Measurements from ENCODE around the gene CD93.
A peak's percentile ranks its signal among the peaks of the same experiment; 100 is the strongest.

Gene CD93

DNA sequence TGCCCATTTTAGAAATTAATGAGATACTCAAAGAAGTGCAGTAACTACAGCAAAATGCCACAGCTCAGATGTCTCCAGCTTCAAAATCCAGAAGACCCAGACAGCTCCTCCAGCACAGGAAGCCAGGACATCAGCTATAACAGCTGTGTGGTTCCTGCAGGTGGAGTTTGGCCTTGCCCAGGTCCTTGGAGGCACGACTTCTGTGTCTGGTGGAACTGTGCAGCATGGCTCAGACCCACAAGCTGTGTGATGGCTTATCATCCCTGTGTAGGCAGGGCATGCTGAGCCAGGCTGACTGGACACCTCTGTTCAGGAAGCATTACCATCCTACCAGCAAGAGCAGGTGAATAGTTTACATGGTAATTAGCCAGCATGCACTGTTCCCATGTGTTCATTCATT is 26.5 kb upstream of the CD93 start:
- Histone ChIP-seq H3K79me1 (ENCODE audit: low read depth, low read length) (no peaks in the 10 kb centered on the region), H4K8ac (ENCODE audit: low read depth, low read length) (no peak overlapping the region), H3K27me3 (ENCODE audit: control insufficient read depth in 3 of 3, insufficient read depth in 3 of 3, low read depth in 1 of 3, low read length in 3 of 3) (no peaks in the 10 kb centered on the region), H3K4me1 (ENCODE audit: control insufficient read depth in 2 of 2, insufficient read depth in 1 of 2, low read depth in 1 of 2, low read length in 2 of 2) (peaks cover 0 to 3% of the 10 kb centered on the region in 2 donors), H3K27ac (replicated peaks; ENCODE audit: low read length) (no peak overlapping the region), H2BK120ac (ENCODE audit: low read depth, low read length) (no peak overlapping the region), H3K4me2 (ENCODE audit: insufficient read depth, low read length, poor library complexity, severe bottlenecking) (no peak overlapping the region), H3K36me3 (replicated peaks in 1 of 2; ENCODE audit: control insufficient read depth in 2 of 2, insufficient read depth in 2 of 2, low read length in 2 of 2) (no peaks in the 10 kb centered on the region), H3K9me3 (replicated peaks in 1 of 2; ENCODE audit: control insufficient read depth in 2 of 2, insufficient read depth in 1 of 2, low read depth in 1 of 2, low read length in 2 of 2) (no peaks in the 10 kb centered on the region), H2BK12ac (ENCODE audit: low read length) (no peak overlapping the region), H2AFZ (ENCODE audit: low read length) (no peak overlapping the region), H4K91ac (ENCODE audit: low read depth, low read length, poor library complexity) (no peak overlapping the region), H2AK5ac (ENCODE audit: low read depth, low read length) (no peak overlapping the region), H3K23ac (ENCODE audit: low read depth, low read length, poor library complexity) (no peak overlapping the region), H3K18ac (ENCODE audit: low read length) (no peak overlapping the region), H3K4me3 (ENCODE audit: low read length in 2 of 2) (no peak overlapping the region), H2BK5ac (ENCODE audit: low read length) (no peak overlapping the region), H3K14ac (ENCODE audit: low read length) (no peak overlapping the region), H3K4ac (ENCODE audit: low read length) (no peak overlapping the region), H3K9ac (ENCODE audit: low read depth, low read length, poor library complexity) (no peak overlapping the region), H2BK15ac (ENCODE audit: low read length) (no peak overlapping the region)
- no CpG with 5 or more reads among the region's 1 CpG for WGBS, 2 donors (ENCODE audit: extremely low coverage in 2 of 2, insufficient read length in 2 of 2, insufficient replicate concordance in 1 of 2)
- no peak for DNase-seq (ENCODE audit: low spot score)

DNA sequence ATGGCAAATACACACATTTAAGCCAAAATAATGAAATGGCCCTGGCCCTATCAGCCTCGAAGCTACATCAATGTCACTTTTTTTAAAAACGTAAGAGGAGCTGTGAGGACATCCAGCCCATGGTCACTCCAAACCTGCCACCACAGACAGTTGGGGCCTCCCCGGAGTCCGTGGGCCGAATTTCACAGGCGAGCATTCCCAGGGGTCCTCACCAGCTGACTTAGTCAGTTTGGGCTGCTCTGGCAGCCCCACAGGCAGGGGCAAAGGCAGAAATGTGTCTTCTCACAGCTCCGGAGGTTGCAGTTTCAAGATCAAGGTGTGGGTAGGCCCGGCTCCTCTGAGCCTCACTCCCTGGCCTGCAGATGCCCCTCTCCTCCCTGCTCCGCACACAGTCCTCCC is 25.8 kb upstream of the CD93 start:
- DNase-seq (ENCODE audit: low spot score), result no peak
- no peak overlapping the region for H4K8ac ChIP-seq (ENCODE audit: low read depth, low read length)
- H3K27me3 ChIP-seq (ENCODE audit: control insufficient read depth in 3 of 3, insufficient read depth in 3 of 3, low read depth in 1 of 3, low read length in 3 of 3), result no peaks in the 10 kb centered on the region
- no peak overlapping the region for H4K91ac ChIP-seq (ENCODE audit: low read depth, low read length, poor library complexity)
- no CpG with 5 or more reads among the region's 9 CpGs for WGBS, 2 donors (ENCODE audit: extremely low coverage in 2 of 2, insufficient read length in 2 of 2, insufficient replicate concordance in 1 of 2)
- no peak overlapping the region for H3K23ac ChIP-seq (ENCODE audit: low read depth, low read length, poor library complexity)
- H3K4me1 ChIP-seq (ENCODE audit: control insufficient read depth in 2 of 2, insufficient read depth in 1 of 2, low read depth in 1 of 2, low read length in 2 of 2), result peaks cover 0 to 3% of the 10 kb centered on the region in 2 donors
- no peak overlapping the region for H2BK120ac ChIP-seq (ENCODE audit: low read depth, low read length)
- H3K18ac ChIP-seq (ENCODE audit: low read length), result no peak overlapping the region
- H3K79me1 ChIP-seq (ENCODE audit: low read depth, low read length), result no peaks in the 10 kb centered on the region
- H3K27ac ChIP-seq (replicated peaks; ENCODE audit: low read length), result no peak overlapping the region
- H3K4me3 ChIP-seq (ENCODE audit: low read length in 2 of 2), result no peak overlapping the region
- H3K36me3 ChIP-seq (replicated peaks in 1 of 2; ENCODE audit: control insufficient read depth in 2 of 2, insufficient read depth in 2 of 2, low read length in 2 of 2), result no peaks in the 10 kb centered on the region
- H2AK5ac ChIP-seq (ENCODE audit: low read depth, low read length), result peak overlapping the region; percentile 83
- no peaks in the 10 kb centered on the region for H3K9me3 ChIP-seq (replicated peaks in 1 of 2; ENCODE audit: control insufficient read depth in 2 of 2, insufficient read depth in 1 of 2, low read depth in 1 of 2, low read length in 2 of 2)
- H2BK12ac ChIP-seq (ENCODE audit: low read length), result no peak overlapping the region
- no peak overlapping the region for H2AFZ ChIP-seq (ENCODE audit: low read length)
- no peak overlapping the region for H3K4me2 ChIP-seq (ENCODE audit: insufficient read depth, low read length, poor library complexity, severe bottlenecking)
- H3K14ac ChIP-seq (ENCODE audit: low read length), result no peak overlapping the region
- H2BK15ac ChIP-seq (ENCODE audit: low read length), result no peak overlapping the region
- no peak overlapping the region for H3K4ac ChIP-seq (ENCODE audit: low read length)
- peak overlapping the region; percentile 50 for H2BK5ac ChIP-seq (ENCODE audit: low read length)
- H3K9ac ChIP-seq (ENCODE audit: low read depth, low read length, poor library complexity), result no peak overlapping the region

DNA sequence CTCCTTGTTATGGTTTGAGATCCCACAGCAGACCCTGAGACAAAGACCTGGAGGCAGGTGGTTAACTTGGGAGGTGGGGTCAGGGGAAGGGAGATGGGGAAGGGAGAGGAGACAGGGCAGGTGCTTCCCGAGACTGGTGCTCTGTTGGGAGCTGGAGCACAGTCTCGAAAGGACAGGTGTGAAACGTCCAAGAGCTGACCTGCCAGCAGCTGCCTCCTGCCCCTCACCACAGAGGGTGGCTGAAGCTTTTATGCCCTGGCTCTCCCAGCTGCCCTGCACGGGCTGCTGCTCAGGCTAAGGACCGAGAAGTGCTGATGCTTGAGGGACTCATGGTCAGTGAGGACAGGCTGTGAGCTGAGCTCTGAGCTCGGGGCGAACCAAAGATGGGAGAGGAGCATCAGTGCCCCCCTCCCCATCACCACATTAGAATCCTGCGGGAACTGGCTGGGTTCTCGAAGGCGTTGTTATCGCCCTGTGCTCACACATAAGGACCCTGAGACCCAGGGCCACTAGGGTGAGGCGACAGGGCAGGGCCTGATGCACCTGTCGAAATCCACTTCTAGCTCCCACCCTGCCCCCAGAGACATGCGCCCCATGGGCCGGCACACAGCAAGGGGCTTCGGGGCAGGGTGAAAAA is 25.3 kb upstream of the CD93 start:
- no peak overlapping the region for H2AFZ ChIP-seq (ENCODE audit: low read length)
- peak overlapping the region; percentile 30 for H2BK15ac ChIP-seq (ENCODE audit: low read length)
- H3K36me3 ChIP-seq (replicated peaks in 1 of 2; ENCODE audit: control insufficient read depth in 2 of 2, insufficient read depth in 2 of 2, low read length in 2 of 2), result no peaks in the 10 kb centered on the region
- peak overlapping the region; percentile 45 for H3K18ac ChIP-seq (ENCODE audit: low read length)
- no peak for DNase-seq (ENCODE audit: low spot score)
- H3K14ac ChIP-seq (ENCODE audit: low read length), result no peak overlapping the region
- H3K4me3 ChIP-seq (ENCODE audit: low read length in 2 of 2), result no peak overlapping the region
- H2BK5ac ChIP-seq (ENCODE audit: low read length), result peak overlapping the region; percentile 50
- H3K4me2 ChIP-seq (ENCODE audit: insufficient read depth, low read length, poor library complexity, severe bottlenecking), result no peak overlapping the region
- no peaks in the 10 kb centered on the region for H3K27me3 ChIP-seq (ENCODE audit: control insufficient read depth in 3 of 3, insufficient read depth in 3 of 3, low read depth in 1 of 3, low read length in 3 of 3)
- H4K8ac ChIP-seq (ENCODE audit: low read depth, low read length), result no peak overlapping the region
- H2BK120ac ChIP-seq (ENCODE audit: low read depth, low read length), result no peak overlapping the region
- no peak overlapping the region for H4K91ac ChIP-seq (ENCODE audit: low read depth, low read length, poor library complexity)
- H3K79me1 ChIP-seq (ENCODE audit: low read depth, low read length), result no peaks in the 10 kb centered on the region
- no peak overlapping the region for H3K9ac ChIP-seq (ENCODE audit: low read depth, low read length, poor library complexity)
- H3K4ac ChIP-seq (ENCODE audit: low read length), result peak overlapping the region; percentile 5
- H2BK12ac ChIP-seq (ENCODE audit: low read length), result no peak overlapping the region
- H2AK5ac ChIP-seq (ENCODE audit: low read depth, low read length), result peak overlapping the region; percentile 83
- no peaks in the 10 kb centered on the region for H3K9me3 ChIP-seq (replicated peaks in 1 of 2; ENCODE audit: control insufficient read depth in 2 of 2, insufficient read depth in 1 of 2, low read depth in 1 of 2, low read length in 2 of 2)
- no peak overlapping the region for H3K27ac ChIP-seq (replicated peaks; ENCODE audit: low read length)
- peaks cover 0 to 3% of the 10 kb centered on the region in 2 donors for H3K4me1 ChIP-seq (ENCODE audit: control insufficient read depth in 2 of 2, insufficient read depth in 1 of 2, low read depth in 1 of 2, low read length in 2 of 2)
- H3K23ac ChIP-seq (ENCODE audit: low read depth, low read length, poor library complexity), result no peak overlapping the region
- no CpG with 5 or more reads among the region's 16 CpGs for WGBS, 2 donors (ENCODE audit: extremely low coverage in 2 of 2, insufficient read length in 2 of 2, insufficient replicate concordance in 1 of 2)

DNA sequence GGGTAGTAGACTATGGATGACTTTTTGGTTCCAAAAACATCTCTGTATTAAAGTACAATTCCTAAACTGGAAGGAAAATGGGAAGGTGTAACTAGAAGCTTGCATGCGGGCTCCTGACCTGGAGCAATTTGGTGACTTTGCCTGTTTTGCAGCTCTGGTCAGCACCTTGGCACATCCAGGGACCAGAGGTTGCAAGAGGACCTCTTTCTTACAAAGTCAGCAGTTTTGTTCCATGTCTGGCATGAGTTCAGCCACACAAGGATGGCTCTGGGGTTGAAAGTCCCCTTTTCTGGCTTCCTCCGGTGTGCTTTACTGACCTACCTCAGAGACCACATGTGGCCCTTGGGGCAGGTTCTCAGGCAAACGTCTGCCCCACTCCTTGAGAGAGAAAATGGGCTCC is 22.7 kb upstream of the CD93 start:
- no CpG with 5 or more reads among the region's 3 CpGs for WGBS, 2 donors (ENCODE audit: extremely low coverage in 2 of 2, insufficient read length in 2 of 2, insufficient replicate concordance in 1 of 2)
- no peak overlapping the region for H4K8ac ChIP-seq (ENCODE audit: low read depth, low read length)
- H3K4me1 ChIP-seq (ENCODE audit: control insufficient read depth in 2 of 2, insufficient read depth in 1 of 2, low read depth in 1 of 2, low read length in 2 of 2), result peaks cover 0 to 3% of the 10 kb centered on the region in 2 donors
- H3K9me3 ChIP-seq (replicated peaks in 1 of 2; ENCODE audit: control insufficient read depth in 2 of 2, insufficient read depth in 1 of 2, low read depth in 1 of 2, low read length in 2 of 2), result no peaks in the 10 kb centered on the region
- no peak overlapping the region for H2BK120ac ChIP-seq (ENCODE audit: low read depth, low read length)
- H3K27ac ChIP-seq (replicated peaks; ENCODE audit: low read length), result no peak overlapping the region
- no peak overlapping the region for H3K23ac ChIP-seq (ENCODE audit: low read depth, low read length, poor library complexity)
- no peak overlapping the region for H2BK12ac ChIP-seq (ENCODE audit: low read length)
- H2BK15ac ChIP-seq (ENCODE audit: low read length), result no peak overlapping the region
- no peaks in the 10 kb centered on the region for H3K79me1 ChIP-seq (ENCODE audit: low read depth, low read length)
- H2AFZ ChIP-seq (ENCODE audit: low read length), result no peak overlapping the region
- H3K9ac ChIP-seq (ENCODE audit: low read depth, low read length, poor library complexity), result no peak overlapping the region
- no peak overlapping the region for H4K91ac ChIP-seq (ENCODE audit: low read depth, low read length, poor library complexity)
- no peaks in the 10 kb centered on the region for H3K36me3 ChIP-seq (replicated peaks in 1 of 2; ENCODE audit: control insufficient read depth in 2 of 2, insufficient read depth in 2 of 2, low read length in 2 of 2)
- H2BK5ac ChIP-seq (ENCODE audit: low read length), result no peak overlapping the region
- no peak overlapping the region for H3K4ac ChIP-seq (ENCODE audit: low read length)
- DNase-seq (ENCODE audit: low spot score), result no peak
- H3K27me3 ChIP-seq (ENCODE audit: control insufficient read depth in 3 of 3, insufficient read depth in 3 of 3, low read depth in 1 of 3, low read length in 3 of 3), result no peaks in the 10 kb centered on the region
- no peak overlapping the region for H2AK5ac ChIP-seq (ENCODE audit: low read depth, low read length)
- H3K4me2 ChIP-seq (ENCODE audit: insufficient read depth, low read length, poor library complexity, severe bottlenecking), result no peak overlapping the region
- no peak overlapping the region for H3K14ac ChIP-seq (ENCODE audit: low read length)
- no peak overlapping the region for H3K18ac ChIP-seq (ENCODE audit: low read length)
- H3K4me3 ChIP-seq (ENCODE audit: low read length in 2 of 2), result no peak overlapping the region

Measured in neuronal stem cell (in vitro differentiated cells).